Measurements from ENCODE around the gene CLDN7. TPM values are rescaled to one million over a fixed set of nuclear protein-coding genes. Genes with fewer than 3 reads are reported as not detected.

Gene CLDN7
- 99.5 TPM for polyA plus RNA-seq (2013, experiment 1 of 2)
- polyA plus RNA-seq (2013, experiment 2 of 2) = 96.9 TPM

GRCh38 chr17:7262192-7262934 is at the start of gene CLDN7:
Gene CLDN7 (minus strand): TSS chr17:7262478. CDS start chr17:7262043, 435 bp downstream.
- peak within 1 kb of the TSS; percentile 85 for H3K4me3 ChIP-seq (ENCODE audit: low read length)
- H3K79me2 ChIP-seq (ENCODE audit: control insufficient read depth, insufficient read depth, low read length) = peaks cover 25% of the 10 kb centered on the region
- H3K56ac ChIP-seq (ENCODE audit: low read length) = peak within 1 kb of the TSS; percentile 99
- H2AK5ac ChIP-seq (ENCODE audit: low read length) = peak within 1 kb of the TSS; percentile 92
- H3K4ac ChIP-seq (ENCODE audit: low read depth, low read length) = peak within 1 kb of the TSS; percentile 87
- H2BK5ac ChIP-seq (ENCODE audit: low read length) = peak within 1 kb of the TSS; percentile 52
- no CpG with 5 or more reads among the region's 64 CpGs for WGBS (ENCODE audit: extremely low coverage, insufficient coverage, low lambda C conversion rate)
- H4K8ac ChIP-seq (ENCODE audit: low read depth, low read length) = no peak within 1 kb of the TSS
- no peak within 1 kb of the TSS for H4K5ac ChIP-seq (ENCODE audit: low read length)
- H3K4me2 ChIP-seq (ENCODE audit: low read length) = peak within 1 kb of the TSS; percentile 80
- H3K9ac ChIP-seq (ENCODE audit: low read length) = peak within 1 kb of the TSS; percentile 96
- H3K27me3 ChIP-seq (ENCODE audit: insufficient read depth, low read length, poor library complexity) = no peaks in the 10 kb centered on the region
- H3K27ac ChIP-seq (ENCODE audit: low read depth, low read length) = peak within 1 kb of the TSS; percentile 24
- H2BK15ac ChIP-seq (replicated peaks; ENCODE audit: low read depth) = no peak within 1 kb of the TSS
- H3K4me1 ChIP-seq (ENCODE audit: control insufficient read depth, low read depth, low read length) = peaks cover 5% of the 10 kb centered on the region
- H2BK120ac ChIP-seq (ENCODE audit: low read depth, low read length) = no peak within 1 kb of the TSS
- DNase-seq = peak; percentile 89
- peak within 1 kb of the TSS; percentile 66 for H3K23ac ChIP-seq (ENCODE audit: low read length)
- peaks cover 2% of the 10 kb centered on the region for H3K36me3 ChIP-seq (ENCODE audit: control insufficient read depth, insufficient read depth, low read length)
- H3K79me1 ChIP-seq (ENCODE audit: low read length) = peaks cover 9% of the 10 kb centered on the region
- H3K18ac ChIP-seq (ENCODE audit: low read length) = peak within 1 kb of the TSS; percentile 54

GRCh38 chr17:7311110-7311705 is 48.9 kb upstream of the CLDN7 start:
- Histone ChIP-seq H3K23ac (ENCODE audit: low read length) (no peak overlapping the region), H3K79me2 (ENCODE audit: control insufficient read depth, insufficient read depth, low read length) (peaks cover 43% of the 10 kb centered on the region), H3K27me3 (ENCODE audit: insufficient read depth, low read length, poor library complexity) (no peaks in the 10 kb centered on the region), H3K9ac (ENCODE audit: low read length) (no peak overlapping the region), H3K56ac (ENCODE audit: low read length) (no peak overlapping the region), H3K79me1 (ENCODE audit: low read length) (peaks cover 21% of the 10 kb centered on the region), H3K18ac (ENCODE audit: low read length) (no peak overlapping the region), H3K4me3 (ENCODE audit: low read length) (no peak overlapping the region), H4K5ac (ENCODE audit: low read length) (no peak overlapping the region), H4K8ac (ENCODE audit: low read depth, low read length) (no peak overlapping the region), H3K4ac (ENCODE audit: low read depth, low read length) (no peak overlapping the region), H2AK5ac (ENCODE audit: low read length) (no peak overlapping the region), H2BK15ac (replicated peaks; ENCODE audit: low read depth) (no peak overlapping the region), H3K4me2 (ENCODE audit: low read length) (no peak overlapping the region), H3K27ac (ENCODE audit: low read depth, low read length) (no peak overlapping the region), H3K4me1 (ENCODE audit: control insufficient read depth, low read depth, low read length) (peaks cover 8% of the 10 kb centered on the region), H3K36me3 (ENCODE audit: control insufficient read depth, insufficient read depth, low read length) (peaks cover 21% of the 10 kb centered on the region), H2BK5ac (ENCODE audit: low read length) (no peak overlapping the region), H2BK120ac (ENCODE audit: low read depth, low read length) (no peak overlapping the region)
- no CpG with 5 or more reads among the region's 7 CpGs for WGBS (ENCODE audit: extremely low coverage, insufficient coverage, low lambda C conversion rate)
- DNase-seq = no peak

- no peak overlapping the region for H3K4me3 ChIP-seq (ENCODE audit: low read length)
- no peak overlapping the region for H3K56ac ChIP-seq (ENCODE audit: low read length)
- peak overlapping the region; percentile 98 for H3K9ac ChIP-seq (ENCODE audit: low read length)
- H3K18ac ChIP-seq (ENCODE audit: low read length) = no peak overlapping the region
- peaks cover 8% of the 10 kb centered on the region for H3K4me1 ChIP-seq (ENCODE audit: control insufficient read depth, low read depth, low read length)
- H2BK15ac ChIP-seq (replicated peaks; ENCODE audit: low read depth) = no peak overlapping the region
- WGBS (ENCODE audit: extremely low coverage, insufficient coverage, low lambda C conversion rate) = no CpG with 5 or more reads among the region's 12 CpGs
- DNase-seq = no peak
- H3K4me2 ChIP-seq (ENCODE audit: low read length) = peak overlapping the region; percentile 15
- no peak overlapping the region for H2BK5ac ChIP-seq (ENCODE audit: low read length)
- peaks cover 21% of the 10 kb centered on the region for H3K79me1 ChIP-seq (ENCODE audit: low read length)
- peaks cover 41% of the 10 kb centered on the region for H3K79me2 ChIP-seq (ENCODE audit: control insufficient read depth, insufficient read depth, low read length)
- H2BK120ac ChIP-seq (ENCODE audit: low read depth, low read length) = no peak overlapping the region
- no peak overlapping the region for H4K5ac ChIP-seq (ENCODE audit: low read length)
- H4K8ac ChIP-seq (ENCODE audit: low read depth, low read length) = no peak overlapping the region
- H2AK5ac ChIP-seq (ENCODE audit: low read length) = no peak overlapping the region
- no peak overlapping the region for H3K23ac ChIP-seq (ENCODE audit: low read length)
- H3K27me3 ChIP-seq (ENCODE audit: insufficient read depth, low read length, poor library complexity) = no peaks in the 10 kb centered on the region
- no peak overlapping the region for H3K4ac ChIP-seq (ENCODE audit: low read depth, low read length)
- H3K36me3 ChIP-seq (ENCODE audit: control insufficient read depth, insufficient read depth, low read length) = peaks cover 21% of the 10 kb centered on the region
- no peak overlapping the region for H3K27ac ChIP-seq (ENCODE audit: low read depth, low read length)
These were observed 47.4 kb upstream of the CLDN7 start for GRCh38 chr17:7309628-7310027.

- peaks cover 6% of the 10 kb centered on the region for H3K4me1 ChIP-seq (ENCODE audit: control insufficient read depth, low read depth, low read length)
- peak overlapping the region; percentile 97 for H3K27ac ChIP-seq (ENCODE audit: low read depth, low read length)
- peak overlapping the region; percentile 98 for H3K9ac ChIP-seq (ENCODE audit: low read length)
- peaks cover 16% of the 10 kb centered on the region for H3K79me1 ChIP-seq (ENCODE audit: low read length)
- peak overlapping the region; percentile 98 for H3K18ac ChIP-seq (ENCODE audit: low read length)
- peak overlapping the region; percentile 91 for H3K4me3 ChIP-seq (ENCODE audit: low read length)
- H3K4me2 ChIP-seq (ENCODE audit: low read length) = peak overlapping the region; percentile 90
- H3K56ac ChIP-seq (ENCODE audit: low read length) = peak overlapping the region; percentile 97
- peak overlapping the region; percentile 92 for H2AK5ac ChIP-seq (ENCODE audit: low read length)
- DNase-seq = peak; percentile 91
- H3K4ac ChIP-seq (ENCODE audit: low read depth, low read length) = peak overlapping the region; percentile 100
- no peak overlapping the region for H2BK120ac ChIP-seq (ENCODE audit: low read depth, low read length)
- no peak overlapping the region for H4K8ac ChIP-seq (ENCODE audit: low read depth, low read length)
- H3K23ac ChIP-seq (ENCODE audit: low read length) = peak overlapping the region; percentile 92
- peaks cover 21% of the 10 kb centered on the region for H3K36me3 ChIP-seq (ENCODE audit: control insufficient read depth, insufficient read depth, low read length)
- H3K79me2 ChIP-seq (ENCODE audit: control insufficient read depth, insufficient read depth, low read length) = peaks cover 39% of the 10 kb centered on the region
- H3K27me3 ChIP-seq (ENCODE audit: insufficient read depth, low read length, poor library complexity) = no peaks in the 10 kb centered on the region
- WGBS (ENCODE audit: extremely low coverage, insufficient coverage, low lambda C conversion rate) = no CpG with 5 or more reads among the region's 14 CpGs
- no peak overlapping the region for H4K5ac ChIP-seq (ENCODE audit: low read length)
- peak overlapping the region; percentile 51 for H2BK5ac ChIP-seq (ENCODE audit: low read length)
- H2BK15ac ChIP-seq (replicated peaks; ENCODE audit: low read depth) = no peak overlapping the region
These were observed 46.6 kb upstream of the CLDN7 start for GRCh38 chr17:7308625-7309433.

GRCh38 chr17:7307686-7308624 is 45.7 kb upstream of the CLDN7 start:
- Histone ChIP-seq H2BK15ac (replicated peaks; ENCODE audit: low read depth) (no peak overlapping the region), H3K23ac (ENCODE audit: low read length) (peak overlapping the region; percentile 92), H3K79me1 (ENCODE audit: low read length) (peaks cover 16% of the 10 kb centered on the region), H3K18ac (ENCODE audit: low read length) (peak overlapping the region; percentile 98), H2AK5ac (ENCODE audit: low read length) (peak overlapping the region; percentile 92), H3K4ac (ENCODE audit: low read depth, low read length) (peak overlapping the region; percentile 100), H3K27ac (ENCODE audit: low read depth, low read length) (peak overlapping the region; percentile 97), H3K9ac (ENCODE audit: low read length) (peak overlapping the region; percentile 98), H3K36me3 (ENCODE audit: control insufficient read depth, insufficient read depth, low read length) (peaks cover 21% of the 10 kb centered on the region), H3K79me2 (ENCODE audit: control insufficient read depth, insufficient read depth, low read length) (peaks cover 39% of the 10 kb centered on the region), H3K4me2 (ENCODE audit: low read length) (peak overlapping the region; percentile 90), H4K8ac (ENCODE audit: low read depth, low read length) (no peak overlapping the region), H3K56ac (ENCODE audit: low read length) (peak overlapping the region; percentile 97), H3K27me3 (ENCODE audit: insufficient read depth, low read length, poor library complexity) (no peaks in the 10 kb centered on the region), H2BK120ac (ENCODE audit: low read depth, low read length) (peak overlapping the region; percentile 83), H4K5ac (ENCODE audit: low read length) (no peak overlapping the region), H3K4me1 (ENCODE audit: control insufficient read depth, low read depth, low read length) (peaks cover 6% of the 10 kb centered on the region), H3K4me3 (ENCODE audit: low read length) (peak overlapping the region; percentile 91), H2BK5ac (ENCODE audit: low read length) (peak overlapping the region; percentile 51)
- WGBS (ENCODE audit: extremely low coverage, insufficient coverage, low lambda C conversion rate) = no CpG with 5 or more reads among the region's 104 CpGs
- DNase-seq = peak; percentile 56
